GM19351 (cell line): ENCODE results near the gene ACBD4.
"Not testable (repeated sequence)": the region's sequence is repeated elsewhere in the genome, so short reads cannot be mapped to it uniquely, and the experiment has no call there.

Experiments
- ATAC-seq: cut with Tn5 transposase; IDR thresholded peaks from one replicate; pipeline ENCODE4 v1.9.1; 2021; ENCODE audit warnings: mild to moderate bottlenecking, moderate library complexity; ENCODE audit not compliant: unreplicated experiment

ACBD4 gene

DNA sequence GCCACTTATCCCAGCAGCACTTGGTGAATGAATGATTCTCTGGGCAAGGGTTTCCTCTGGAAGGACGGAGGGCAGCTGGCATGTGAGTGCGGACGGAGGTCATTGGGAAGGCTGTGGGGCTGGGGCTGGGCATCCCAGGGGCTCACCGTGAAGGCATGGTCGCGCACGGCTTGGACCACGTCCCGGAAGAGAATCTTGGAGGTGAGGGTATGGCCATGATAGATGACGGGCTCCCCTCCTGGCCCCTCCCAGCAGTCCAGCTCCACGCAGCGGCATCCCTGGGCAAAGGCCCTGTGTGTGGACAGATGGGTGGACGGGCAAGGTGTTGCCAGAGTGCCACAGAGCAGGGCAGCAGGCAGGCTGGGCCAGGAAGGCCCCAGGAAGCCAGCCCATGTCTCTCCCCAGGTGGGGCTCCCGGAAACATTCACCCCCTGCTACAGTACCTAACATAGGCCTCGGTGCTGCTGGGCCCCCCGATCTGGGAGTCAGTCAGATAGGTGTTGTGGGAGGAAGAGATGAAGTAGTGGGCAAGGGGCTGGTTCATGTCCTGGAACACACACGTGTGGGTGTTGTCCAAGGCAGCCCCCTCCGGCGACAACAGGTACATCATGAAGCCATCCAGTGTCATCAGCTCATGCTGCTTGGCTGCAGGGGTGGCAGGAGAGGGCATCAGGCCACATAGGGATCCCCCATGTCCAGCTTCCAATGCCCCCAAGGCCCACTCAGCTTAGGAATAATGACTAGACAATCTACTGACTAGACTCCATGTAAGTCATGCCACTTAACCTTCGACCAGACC is 17.4 kb upstream of the ACBD4 start:
- no peak for ATAC-seq

DNA sequence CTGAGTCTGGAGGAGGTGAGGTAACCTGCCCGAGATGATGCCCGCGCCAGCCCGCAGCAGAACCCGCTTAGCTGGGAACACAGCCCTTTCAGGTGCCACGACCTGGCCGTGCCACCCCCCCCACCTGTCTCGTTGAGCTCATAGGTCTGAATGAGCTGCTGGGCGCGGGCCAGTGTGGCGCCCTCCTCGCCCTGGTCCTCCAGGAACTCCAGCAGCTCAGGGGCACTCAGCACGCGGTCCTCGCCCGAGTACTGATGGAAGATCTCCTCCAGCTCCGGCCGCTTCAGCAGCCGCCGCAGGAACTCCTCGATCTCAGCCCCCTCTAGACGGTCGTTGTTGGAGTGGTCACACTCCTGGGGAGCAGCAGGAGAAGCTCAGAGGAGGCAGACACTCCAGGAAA is 16.8 kb upstream of the ACBD4 start:
- ATAC-seq, result no peak

DNA sequence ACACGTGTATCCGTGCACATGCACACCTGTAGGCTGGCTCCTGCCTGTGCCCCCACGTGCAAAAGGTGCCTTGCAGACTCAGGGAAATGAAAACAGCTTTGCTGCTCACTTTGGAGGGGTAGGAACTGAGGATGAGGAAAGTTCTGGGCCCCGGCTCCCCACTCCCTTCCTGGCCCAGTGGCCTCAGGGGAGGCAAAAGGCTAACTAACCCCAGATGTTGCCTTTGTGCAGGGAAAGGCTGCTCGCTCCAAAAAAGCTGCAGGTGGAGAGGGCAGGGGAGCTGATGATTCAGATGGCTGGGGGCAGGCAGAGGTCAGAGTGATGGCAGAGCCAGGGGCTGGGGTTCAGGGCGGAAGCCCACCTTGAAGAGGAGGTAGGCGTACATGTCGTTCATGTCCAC is 15.5 kb upstream of the ACBD4 start:
- ATAC-seq, result no peak

DNA sequence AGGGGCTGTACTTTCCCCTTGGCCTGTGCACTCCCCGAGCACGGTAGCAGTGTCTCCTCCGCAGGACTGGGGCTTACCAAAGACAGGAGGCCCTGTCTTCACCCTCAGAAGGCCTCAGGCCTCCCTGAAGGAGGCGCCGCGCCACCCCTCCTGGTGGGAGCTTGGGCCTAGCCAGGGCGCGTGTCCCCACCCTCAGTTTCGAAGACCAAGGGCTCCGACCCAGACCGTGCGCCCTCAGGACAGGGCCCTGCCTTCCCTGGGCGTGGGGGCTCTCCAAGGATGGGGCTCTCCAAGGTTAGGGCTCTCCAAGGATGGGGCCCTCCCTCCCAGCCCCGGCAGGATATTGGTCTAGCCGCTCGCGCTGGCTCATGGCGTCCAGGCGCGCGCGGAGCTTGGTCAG is 14.9 kb upstream of the ACBD4 start:
- ATAC-seq, result no peak

DNA sequence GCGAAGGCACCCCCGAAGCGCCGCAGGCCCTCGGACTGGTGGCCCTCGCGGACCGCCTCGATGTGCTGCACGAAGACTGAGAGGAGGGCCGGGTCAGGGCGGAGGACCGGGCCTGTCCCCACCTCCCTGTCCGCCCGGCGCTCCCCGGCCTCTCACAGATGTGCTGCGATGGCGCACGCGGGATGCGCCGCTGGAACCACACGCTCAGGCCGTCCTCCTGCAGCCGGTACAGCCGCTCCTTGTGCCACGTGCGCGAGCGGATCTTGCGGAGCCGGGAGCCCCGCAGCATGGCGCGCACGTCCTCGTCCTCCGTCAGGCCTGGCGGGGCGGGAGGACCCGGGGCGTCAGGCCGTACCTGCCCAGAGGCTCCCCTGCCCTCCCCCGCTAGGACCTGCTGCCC is 14.4 kb upstream of the ACBD4 start:
- ATAC-seq, result no peak

DNA sequence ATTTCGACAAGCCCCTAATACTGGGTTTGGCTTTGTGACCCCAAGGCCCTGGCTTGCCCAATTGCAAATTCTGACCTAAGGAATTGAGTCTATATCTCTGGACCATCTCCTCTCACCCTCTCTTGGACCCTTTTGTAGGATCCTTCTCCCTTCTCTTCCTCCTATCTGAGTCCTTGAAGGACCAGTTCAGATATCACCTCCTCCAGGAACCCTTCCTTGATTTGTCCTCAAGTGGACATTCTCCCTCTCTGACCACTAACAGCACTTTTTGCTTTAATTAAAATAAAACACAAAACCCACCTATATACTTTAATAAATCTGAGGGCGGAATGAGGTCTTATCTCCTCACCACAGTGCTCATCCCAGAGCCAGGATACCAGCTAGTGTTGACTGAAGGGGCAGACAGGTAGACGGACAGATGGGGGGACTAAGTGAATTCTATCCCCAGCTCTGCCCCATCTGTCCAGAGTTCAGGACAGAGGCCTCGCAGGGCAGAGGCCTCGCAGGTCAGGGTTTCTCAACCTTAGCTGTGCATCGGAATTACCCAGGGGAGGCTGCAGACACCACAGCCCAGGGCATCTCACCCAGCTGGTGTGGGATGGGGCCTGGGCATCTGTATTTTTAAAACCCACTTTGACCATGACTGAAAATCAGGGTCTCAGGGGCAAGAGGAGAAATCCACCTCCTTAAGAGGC is 12.3 kb upstream of the ACBD4 start:
- ATAC-seq, result no peak

DNA sequence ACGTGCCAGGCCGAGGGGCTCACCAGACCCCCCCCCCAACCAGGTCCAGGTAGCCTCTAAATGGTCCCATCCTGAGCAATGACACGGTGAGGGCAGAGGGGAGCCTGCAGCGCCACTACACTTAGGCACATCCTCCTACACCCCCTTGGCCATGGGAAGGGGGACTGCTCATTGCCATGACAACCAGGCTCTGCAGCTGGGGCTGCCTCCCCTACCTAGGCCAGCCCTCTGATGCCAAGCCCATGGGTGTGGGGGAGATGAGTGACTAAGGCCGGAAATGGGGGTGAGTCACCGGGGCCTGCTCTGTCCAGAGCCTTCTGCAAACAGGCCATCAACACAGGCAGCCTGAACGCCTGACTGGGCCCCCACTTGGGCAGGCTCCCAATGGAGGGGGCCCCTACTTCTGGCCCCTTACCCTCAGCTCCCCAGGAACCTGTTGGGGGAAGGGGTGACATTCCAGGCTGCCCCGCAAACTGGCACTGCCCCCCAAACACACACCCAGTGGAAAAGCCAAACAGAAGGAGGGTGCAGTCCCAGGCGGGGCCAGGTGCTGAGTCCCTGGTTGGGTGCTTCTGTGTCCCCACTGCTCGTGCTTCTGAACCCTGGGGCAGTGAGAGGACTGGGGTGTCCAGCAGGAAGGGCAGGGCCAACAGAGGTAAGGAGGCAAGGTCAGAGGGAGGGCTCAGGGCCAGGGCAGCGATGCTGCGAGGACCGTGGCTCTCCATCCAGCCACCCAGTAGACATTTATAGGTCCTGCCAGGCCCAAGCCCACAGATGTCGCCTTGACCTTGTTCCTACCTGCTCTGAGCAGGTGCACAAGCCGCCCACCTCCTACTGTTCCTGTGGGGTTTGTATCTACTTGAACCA is 11.3 kb upstream of the ACBD4 start:
- no peak for ATAC-seq

DNA sequence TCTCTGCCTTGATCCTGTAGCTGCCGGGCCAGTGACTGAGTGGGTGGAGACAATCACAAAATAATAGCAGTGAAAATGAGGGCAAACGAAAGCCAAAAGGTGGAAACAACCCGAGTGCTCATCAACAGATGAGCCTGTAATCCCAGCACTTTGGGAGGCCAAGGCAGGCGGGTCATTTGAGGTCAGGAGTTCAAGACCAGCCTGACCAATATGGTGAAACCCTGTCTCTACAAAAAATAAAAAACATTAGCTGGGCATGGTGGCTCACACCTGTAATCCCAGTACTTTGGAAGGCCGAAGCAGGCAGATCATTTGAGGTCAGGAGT is 10.7 kb upstream of the ACBD4 start:
- not testable (repeated sequence) for ATAC-seq

DNA sequence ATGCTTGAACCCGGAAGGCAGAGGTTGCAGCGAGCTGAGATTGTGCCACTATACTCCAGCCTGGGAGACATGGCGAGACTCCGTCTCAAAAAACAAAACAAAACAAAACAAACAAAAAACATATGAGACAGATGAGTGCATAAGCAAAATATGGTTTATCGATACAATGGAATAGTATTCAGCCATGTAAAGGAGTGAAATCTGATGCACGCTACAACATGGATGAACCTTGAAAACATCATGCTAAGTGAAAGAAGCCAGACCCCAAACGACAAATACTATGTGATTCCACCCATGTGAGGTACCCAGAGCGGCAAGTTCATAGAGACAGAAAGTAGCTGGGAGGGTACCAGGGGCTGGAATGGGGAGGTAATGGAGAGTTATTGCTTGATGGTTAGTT is 10.0 kb upstream of the ACBD4 start:
- ATAC-seq, result no peak

DNA sequence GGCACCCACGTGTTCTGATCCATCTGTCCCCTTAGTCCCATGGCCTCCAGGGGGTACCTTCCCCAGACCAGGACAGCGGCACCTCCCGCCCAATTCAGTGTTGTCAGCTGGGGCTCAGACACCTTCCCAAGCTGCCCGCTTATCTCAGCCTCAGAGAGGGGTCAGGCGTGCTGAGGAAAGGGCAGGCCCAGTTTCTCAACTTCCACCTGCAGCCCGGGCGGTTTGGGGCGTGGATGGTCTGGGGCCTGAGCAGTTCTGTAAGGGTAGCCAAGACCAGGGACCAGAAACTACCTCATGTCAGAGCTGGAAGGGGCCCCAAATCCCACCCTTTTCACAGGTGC is 8.3 kb upstream of the ACBD4 start:
- no peak for ATAC-seq

DNA sequence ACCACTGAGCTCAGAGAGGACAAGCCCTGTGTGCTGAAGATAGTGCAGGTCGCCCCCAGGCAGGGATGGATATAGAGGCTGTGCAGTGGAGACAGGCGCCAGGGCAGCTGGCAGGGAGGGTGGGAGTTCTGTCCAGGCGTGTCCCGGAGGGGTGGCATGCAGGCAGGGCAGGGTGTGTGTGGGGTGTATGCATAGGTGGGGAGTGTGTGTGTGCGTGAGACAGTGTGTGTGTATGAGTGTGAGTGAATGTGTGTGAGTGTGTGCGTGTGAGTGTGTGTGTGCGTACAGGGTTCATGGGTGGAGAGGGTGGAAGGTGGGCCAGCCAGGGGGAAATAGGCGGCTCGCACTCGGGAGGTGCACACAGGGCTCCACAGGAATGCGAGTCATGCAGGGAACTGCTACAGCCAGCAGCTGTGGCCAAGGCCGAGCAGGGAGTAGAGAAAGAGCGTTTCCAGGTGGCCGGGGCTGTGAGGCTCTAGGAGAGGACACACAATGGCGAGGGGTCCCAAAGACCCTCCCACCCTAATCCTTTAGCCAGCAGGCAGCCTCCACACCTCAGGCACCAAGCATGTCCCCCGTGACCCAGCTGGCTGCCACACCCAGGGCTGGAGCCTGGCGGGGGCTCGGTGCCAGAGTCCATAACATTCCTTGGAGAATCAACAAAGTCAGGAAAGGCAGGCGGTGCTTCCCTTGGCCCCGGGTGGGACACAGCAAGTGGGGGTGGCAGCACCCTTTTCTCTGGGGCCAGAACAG is 7.8 kb upstream of the ACBD4 start:
- no peak for ATAC-seq

DNA sequence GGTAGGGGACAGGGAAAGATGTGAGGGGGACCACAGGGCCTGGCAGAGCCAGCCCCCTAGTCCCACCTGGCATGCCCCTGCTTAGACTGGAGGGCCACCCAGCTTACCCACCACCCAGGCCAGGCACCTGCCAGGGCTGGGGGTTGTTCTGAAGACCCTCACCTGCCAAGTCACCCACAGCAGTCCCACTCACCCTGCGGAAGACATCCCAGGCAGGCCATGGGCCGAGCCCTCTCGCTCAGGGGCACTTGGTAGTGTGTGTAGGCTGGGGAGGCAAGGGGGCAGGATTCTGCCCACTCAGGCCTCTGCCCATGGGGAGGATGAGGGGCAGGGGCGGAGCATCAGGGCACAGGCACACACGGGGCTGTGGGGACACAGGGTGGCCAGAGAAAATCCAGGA is 7.2 kb upstream of the ACBD4 start:
- ATAC-seq, result no peak

DNA sequence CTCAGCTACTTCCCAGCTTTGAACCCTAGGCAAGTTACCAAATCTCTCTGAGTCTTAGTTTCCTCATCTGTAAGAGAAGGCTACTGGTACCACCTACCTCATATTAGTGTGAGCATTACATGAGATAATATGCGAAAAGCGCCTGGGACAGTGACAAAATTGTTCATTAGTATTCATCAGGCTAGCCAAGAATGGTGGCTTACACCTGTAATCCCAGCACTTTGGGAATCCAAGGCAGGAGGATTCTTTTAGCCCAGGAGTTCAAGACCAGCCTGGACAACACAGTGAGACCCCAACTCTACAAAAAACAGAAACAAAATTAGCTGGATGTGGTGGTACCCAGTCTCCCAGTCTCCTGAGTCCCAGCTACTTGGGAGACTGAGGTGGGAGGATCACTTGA is 6.5 kb upstream of the ACBD4 start:
- no peak for ATAC-seq

DNA sequence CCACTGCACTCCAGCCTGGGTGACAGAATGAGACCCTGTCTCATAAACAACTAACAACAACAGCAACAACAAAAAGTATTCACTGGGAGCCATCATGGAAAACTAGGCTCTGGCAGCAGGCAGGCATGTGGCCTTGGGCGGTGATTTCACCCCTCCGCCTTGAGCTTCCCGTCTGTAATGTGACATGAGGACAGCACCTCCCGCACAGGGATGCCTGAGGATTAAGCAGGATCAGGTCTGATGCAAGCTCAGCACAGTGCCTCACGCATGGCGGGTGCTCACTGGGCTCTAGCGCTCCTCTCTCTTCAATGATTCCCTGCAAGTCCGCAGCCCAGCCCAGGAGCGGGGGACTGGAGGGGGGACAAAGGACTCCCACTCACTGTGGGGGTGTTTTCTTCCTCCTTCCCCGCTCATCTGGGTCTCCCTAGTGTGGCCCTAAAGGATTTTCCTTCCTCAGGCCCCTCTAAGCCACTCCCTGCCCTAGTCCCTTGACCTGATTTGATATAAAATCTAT is 6.0 kb upstream of the ACBD4 start:
- ATAC-seq, result no peak

DNA sequence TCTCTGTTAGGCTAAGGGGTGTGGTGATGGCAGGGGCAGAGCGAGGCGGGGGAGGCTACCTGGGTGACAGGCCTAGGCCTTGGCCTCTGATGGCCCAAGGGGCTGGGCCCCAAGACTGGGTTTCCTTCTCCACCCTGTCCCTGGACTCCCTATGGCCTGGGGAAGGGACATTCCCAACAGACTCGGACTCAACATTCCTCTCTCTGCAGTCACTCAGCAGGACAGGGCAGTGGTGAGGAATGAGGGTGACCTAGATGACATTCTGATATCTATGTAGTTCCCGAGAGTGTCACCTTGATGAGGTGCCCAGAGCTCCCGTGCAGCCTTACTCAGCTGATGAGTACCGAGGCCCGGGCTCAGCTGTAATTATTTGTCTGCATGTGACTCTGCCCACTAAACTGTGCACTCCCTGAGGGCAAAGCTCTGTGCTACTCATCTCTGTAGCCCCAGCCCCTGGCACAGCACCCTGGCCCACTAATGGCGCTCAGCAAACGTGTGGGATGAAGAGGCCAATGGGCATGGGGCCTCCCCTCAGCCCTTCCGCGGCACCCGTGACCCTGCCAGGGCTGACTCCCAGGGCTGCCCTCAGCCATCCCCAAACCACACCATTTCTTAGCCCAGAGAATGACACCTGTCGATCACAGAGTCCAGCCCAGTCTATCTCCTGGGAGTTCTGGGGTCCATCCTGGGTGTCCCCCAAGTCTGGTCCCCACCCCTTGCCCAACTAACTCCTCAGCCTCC is 5.4 kb upstream of the ACBD4 start:
- ATAC-seq, result no peak

DNA sequence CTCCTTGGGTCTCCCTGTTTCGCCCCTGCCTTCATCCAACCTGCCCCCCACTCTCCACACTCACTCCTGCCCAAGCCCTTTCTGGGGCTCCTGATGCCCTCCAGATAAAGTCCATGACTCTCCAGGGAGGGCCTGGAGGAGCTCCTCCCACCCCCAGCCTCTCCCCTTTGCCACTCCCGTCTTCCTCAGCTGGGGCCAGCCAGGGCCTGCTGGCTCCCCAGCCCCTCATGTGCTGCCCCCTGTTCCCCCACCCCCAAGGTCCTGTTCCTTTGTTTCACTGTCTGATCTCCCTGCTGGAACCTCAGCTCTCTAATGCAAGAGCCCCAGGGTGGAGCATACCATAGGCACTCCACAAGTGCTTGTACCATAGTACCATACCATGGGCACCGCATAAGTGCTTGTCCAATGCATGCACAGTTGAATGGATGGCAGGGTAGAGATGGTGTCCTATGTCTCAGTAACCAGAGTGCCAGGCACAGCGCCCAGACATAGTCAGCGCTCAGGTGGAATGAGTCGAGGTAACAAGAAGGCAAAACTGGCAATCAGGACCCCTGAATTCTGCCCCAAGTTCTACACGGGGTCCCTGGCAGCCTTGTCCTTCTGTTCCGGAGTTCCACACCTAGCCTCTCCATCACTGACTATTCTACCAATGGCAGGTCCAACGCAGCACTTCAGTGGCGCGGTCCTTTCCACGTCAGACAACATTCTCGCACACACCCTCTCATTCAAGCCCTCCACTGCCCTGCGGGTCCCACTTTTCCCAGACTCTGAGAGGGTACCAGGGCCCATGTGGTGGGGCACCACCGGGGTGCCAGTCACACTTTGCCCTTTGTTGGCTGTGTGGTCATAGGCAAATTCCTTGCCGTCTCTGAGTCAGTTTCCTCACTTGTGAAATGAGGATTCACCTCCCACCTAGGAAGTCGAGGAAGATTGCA is 4.5 kb upstream of the ACBD4 start:
- no peak for ATAC-seq

DNA sequence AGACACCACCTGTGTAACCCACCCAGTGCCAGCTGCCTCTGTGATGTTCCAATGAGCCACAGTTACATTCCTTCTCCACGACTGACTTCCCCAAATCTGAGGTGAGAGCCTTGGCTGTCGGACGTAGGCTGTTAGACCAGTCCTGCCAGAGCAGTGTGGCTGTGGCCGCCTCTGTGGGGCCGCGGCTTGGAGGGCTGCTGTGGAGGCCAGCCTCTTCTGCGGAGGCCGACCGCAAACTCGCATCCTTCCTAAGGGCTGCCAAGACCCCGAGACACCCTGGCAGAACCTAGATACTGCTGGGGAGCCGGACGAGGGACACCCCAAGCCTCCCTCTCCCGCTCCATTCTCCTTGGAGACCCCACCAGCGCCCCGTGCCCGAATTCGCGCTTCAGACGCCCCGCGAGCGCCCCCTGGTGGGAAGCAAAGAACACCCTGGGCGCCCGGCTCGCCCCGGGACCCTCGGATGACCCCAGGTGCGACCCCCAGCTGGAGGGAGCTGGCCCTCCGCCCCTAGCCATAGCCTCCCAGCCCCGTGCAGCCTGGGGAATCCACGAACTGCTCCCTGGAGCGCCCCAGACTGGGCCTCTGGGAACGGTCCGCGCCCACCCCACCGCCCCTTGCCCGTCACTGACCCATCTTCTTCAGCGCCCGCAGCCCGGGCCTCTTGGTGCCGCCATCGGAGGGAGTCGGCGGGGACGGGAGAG is 3.7 kb upstream of the ACBD4 start:
- ATAC-seq, result no peak

DNA sequence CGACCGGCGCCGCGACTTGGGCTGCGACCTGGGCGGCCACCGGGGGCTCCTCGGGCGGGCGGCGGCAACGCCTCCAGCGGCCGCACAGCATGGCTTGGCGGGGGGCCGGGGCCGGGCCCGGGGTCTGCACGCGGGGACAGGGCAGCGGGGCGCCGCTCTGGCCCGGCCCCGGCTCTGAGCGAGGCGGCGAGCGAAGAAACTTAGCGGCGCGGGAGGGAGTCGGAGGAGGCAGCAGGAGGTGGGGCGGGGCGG is 3.2 kb upstream of the ACBD4 start, which contains the start of gene PLCD3:
TSS of gene PLCD3 (minus strand) at position 196 of the 252 bp plus-strand sequence. CDS start at position 91, 105 bp downstream.
- no peak for ATAC-seq
